Esophagus muscularis mucosa (tissue), 4 donors: ENCODE data around the gene UNC5CL. TPM values are rescaled to one million over a fixed set of nuclear protein-coding genes. Genes with fewer than 3 reads are reported as not detected.
A peak's percentile ranks its signal among the peaks of the same experiment; 100 is the strongest.

Experiments
- DNase-seq: peaks from one replicate; pipeline ENCODE4 v3.0.0-alpha.2; 2017; ENCODE audit errors: extremely low spot score
- H3K27ac ChIP-seq, 4 donors: fragments of 200-600 bp; sonication (generic); replicated peaks in 1 of 4; 1 replicate in 3 of 4; 2 replicates in 1 of 4; pipeline ENCODE4 v1.5.1; 2016 to 2019; ENCODE audit warnings: mild to moderate bottlenecking in 1 of 4
- H3K27me3 ChIP-seq, 4 donors: fragments of 200-600 bp; sonication (generic); one replicate each; pipeline versions ENCODE4 v1.5.1 to v1.6.0; 2016 to 2019
- H3K36me3 ChIP-seq, 4 donors: fragments of 200-600 bp; sonication (generic); one replicate each; pipeline ENCODE4 v1.5.1; 2016 to 2019
- H3K4me1 ChIP-seq, 4 donors: fragments of 200-600 bp; sonication (generic); one replicate each; pipeline ENCODE4 v1.5.1; 2016 to 2019
- H3K4me3 ChIP-seq, 4 donors: fragments of 200-600 bp; sonication (generic); 1 replicate in 2 of 4; 2 replicates in 2 of 4; pipeline ENCODE4 v1.5.1; 2016 to 2019; ENCODE audit warnings: mild to moderate bottlenecking in 4 of 4, moderate library complexity in 1 of 4
- H3K9me3 ChIP-seq, 4 donors: fragments of 200-600 bp; sonication (generic); 1 replicate in 3 of 4; 2 replicates in 1 of 4; pipeline ENCODE4 v1.5.1; 2016 to 2019
- CTCF ChIP-seq, 3 experiments: fragments of 200-600 bp in 2 of 3; fragments of 450-650 bp in 1 of 3; sonication (generic) in 2 of 3; IDR thresholded peaks; one replicate each; pipeline ENCODE4 v1.5.1; 2017 to 2019; ENCODE audit warnings: antibody characterized with exemption in 3 of 3, mild to moderate bottlenecking in 2 of 3, moderate library complexity in 1 of 3
- EP300 ChIP-seq: sonication (generic); formaldehyde crosslinking; IDR thresholded peaks from one replicate; pipeline ENCODE4 v1.6.1; 2017; ENCODE audit warnings: antibody characterized with exemption
- POLR2A ChIP-seq: fragments of 450-650 bp; IDR thresholded peaks from one replicate; pipeline ENCODE4 v1.6.1; 2017; ENCODE audit warnings: antibody characterized with exemption, moderate library complexity, mild to moderate bottlenecking, low read depth
- POLR2AphosphoS5 ChIP-seq, 2 donors: sonication (generic); formaldehyde crosslinking; IDR thresholded peaks; one replicate each; pipeline ENCODE4 v1.6.1; 2017; ENCODE audit warnings: antibody characterized with exemption in 2 of 2
- WGBS: methylation state at CpG from one replicate; pipeline ENCODE4 v1.1.5; 2018; 5-methylcytosine and 5-hydroxymethylcytosine counted together
- intact Hi-C: fragments of 100-400 bp; cut with DNase I; formaldehyde crosslinking; loops from one replicate; pipeline ENCODE4 v1.15.1; 2023
- total RNA-seq, 4 donors: library from RNA; depleted of rRNA; stranded (reverse); fragments of >200 nt; gene quantifications; one replicate each; pipeline versions ENCODE4 v1.1.0 to v1.2.1, GENCODE V29; 2016

UNC5CL gene, protein sequence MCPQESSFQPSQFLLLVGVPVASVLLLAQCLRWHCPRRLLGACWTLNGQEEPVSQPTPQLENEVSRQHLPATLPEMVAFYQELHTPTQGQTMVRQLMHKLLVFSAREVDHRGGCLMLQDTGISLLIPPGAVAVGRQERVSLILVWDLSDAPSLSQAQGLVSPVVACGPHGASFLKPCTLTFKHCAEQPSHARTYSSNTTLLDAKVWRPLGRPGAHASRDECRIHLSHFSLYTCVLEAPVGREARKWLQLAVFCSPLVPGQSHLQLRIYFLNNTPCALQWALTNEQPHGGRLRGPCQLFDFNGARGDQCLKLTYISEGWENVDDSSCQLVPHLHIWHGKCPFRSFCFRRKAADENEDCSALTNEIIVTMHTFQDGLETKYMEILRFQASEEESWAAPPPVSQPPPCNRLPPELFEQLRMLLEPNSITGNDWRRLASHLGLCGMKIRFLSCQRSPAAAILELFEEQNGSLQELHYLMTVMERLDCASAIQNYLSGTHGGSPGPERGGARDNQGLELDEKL
- under 1 TPM; 0.33 to 0.83 (median 0.60) TPM for total RNA-seq

- TF ChIP-seq EP300 (no peak), CTCF (IDR thresholded peaks at IDR 0.05) (peak; percentile 43 to 63 (median 50))
- intact Hi-C loops = no loop called here
- Histone ChIP-seq H3K27ac (no peak within 1 kb of the TSS), H3K9me3 (no peaks in the 10 kb centered on the region), H3K36me3 (no peaks in the 10 kb centered on the region), H3K4me3 (no peak within 1 kb of the TSS), H3K4me1 (no peaks in the 10 kb centered on the region), H3K27me3 (no peaks in the 10 kb centered on the region)
- WGBS = 88% methylated on average over 7 of the region's 10 CpGs
- no peak for DNase-seq
Measured at GRCh38 chr6:41039060-41039998, at the start of gene UNC5CL. UNC5CL (minus strand) TSS chr6:41039221; CDS start chr6:41035074, 4,147 bp downstream.

DNA sequence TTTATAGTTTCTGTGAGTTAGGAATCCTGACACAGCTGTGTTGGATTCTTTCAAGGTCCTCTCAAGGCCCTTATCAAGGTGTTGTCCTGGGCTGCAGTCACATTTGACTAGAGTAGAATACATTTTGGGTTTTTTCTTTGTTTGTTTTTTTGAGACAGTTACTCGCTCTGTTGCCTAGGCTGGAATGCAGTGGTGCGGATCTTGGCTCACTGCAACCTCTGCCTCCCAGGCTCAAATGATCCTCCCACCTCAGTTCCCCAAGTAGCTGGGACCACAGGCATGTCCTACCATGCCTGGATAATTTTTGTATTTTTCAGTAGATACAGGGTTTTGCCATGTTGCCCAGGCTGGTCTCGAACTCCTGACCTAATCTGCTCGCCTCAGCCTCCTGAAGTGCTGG lies 49.4 kb upstream of the UNC5CL start:
- no peaks in the 10 kb centered on the region for H3K4me1 ChIP-seq
- intact Hi-C loops = no loop called here
- no peaks in the 10 kb centered on the region for H3K27me3 ChIP-seq
- 86% methylated on average over 4 of the region's 4 CpGs for WGBS
- H3K9me3 ChIP-seq = no peaks in the 10 kb centered on the region
- H3K4me3 ChIP-seq = no peak overlapping the region
- H3K27ac ChIP-seq = no peak overlapping the region
- H3K36me3 ChIP-seq = peaks cover 40 to 89% (median 67%) of the 10 kb centered on the region in 4 donors
- DNase-seq = no peak
- TF ChIP-seq POLR2A (no peak), CTCF (IDR thresholded peaks at IDR 0.05) (no peak), EP300 (no peak), POLR2AphosphoS5 (IDR thresholded peaks at IDR 0.05) (no peak)

- TF ChIP-seq CTCF (IDR thresholded peaks at IDR 0.05) (no peak), POLR2AphosphoS5 (IDR thresholded peaks at IDR 0.05) (no peak), POLR2A (no peak), EP300 (no peak)
- Histone ChIP-seq H3K4me1 (no peaks in the 10 kb centered on the region), H3K9me3 (no peaks in the 10 kb centered on the region), H3K36me3 (peaks cover 20 to 81% (median 49%) of the 10 kb centered on the region in 4 donors), H3K27me3 (no peaks in the 10 kb centered on the region), H3K4me3 (no peak overlapping the region), H3K27ac (no peak overlapping the region)
- no peak for DNase-seq
- intact Hi-C loops = no loop called here
Measured at GRCh38 chr6:41085182-41085581, 46.2 kb upstream of the UNC5CL start.

DNA sequence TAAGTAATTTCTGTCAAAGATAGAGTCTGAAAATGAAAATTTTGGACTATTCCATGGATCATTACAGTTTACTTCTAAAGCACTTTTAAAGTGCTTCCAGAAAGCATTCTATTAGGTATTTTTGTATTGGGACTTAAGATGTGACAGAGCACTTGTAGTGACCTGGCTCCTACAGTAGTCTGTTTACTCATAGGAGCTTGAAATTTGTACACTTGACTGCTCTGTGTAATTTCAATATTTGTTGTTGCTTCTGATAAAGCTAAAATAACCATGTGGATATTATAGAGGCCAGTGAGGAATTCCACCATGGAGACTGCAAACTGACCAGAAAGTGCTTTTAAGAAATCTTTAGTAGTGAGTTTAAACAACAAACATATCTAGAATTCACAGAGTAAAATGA lies 44.1 kb upstream of the UNC5CL start:
- Histone ChIP-seq H3K36me3 (peaks cover 16 to 75% (median 47%) of the 10 kb centered on the region in 4 donors), H3K9me3 (no peaks in the 10 kb centered on the region), H3K27me3 (no peaks in the 10 kb centered on the region), H3K4me3 (no peak overlapping the region), H3K4me1 (no peaks in the 10 kb centered on the region), H3K27ac (no peak overlapping the region)
- intact Hi-C loops = no loop called here
- TF ChIP-seq EP300 (no peak), CTCF (IDR thresholded peaks at IDR 0.05) (no peak), POLR2A (no peak), POLR2AphosphoS5 (IDR thresholded peaks at IDR 0.05) (no peak)
- DNase-seq = no peak
